HUES6 (cell line): Measurements from ENCODE around the gene TUBGCP4.
A peak's percentile ranks its signal among the peaks of the same experiment; 100 is the strongest.

ENCODE experiments used
- H3K27ac ChIP-seq: 2 replicates; pipeline ENCODE4 v1.7.0; 2013; ENCODE audit warnings: low read depth, mild to moderate bottlenecking, low read length, inconsistent platforms
- H3K27me3 ChIP-seq: 2 replicates; pipeline ENCODE4 v1.6.1; 2013; ENCODE audit warnings: low read length; ENCODE audit not compliant: control insufficient read depth, insufficient read depth
- H3K36me3 ChIP-seq: 2 replicates; pipeline ENCODE4 v1.6.1; 2013; ENCODE audit warnings: low read length; ENCODE audit not compliant: control insufficient read depth, insufficient read depth
- H3K4me1 ChIP-seq: 2 replicates; pipeline ENCODE4 v1.6.1; 2013; ENCODE audit warnings: low read length; ENCODE audit not compliant: control insufficient read depth, insufficient read depth
- H3K4me3 ChIP-seq: 2 replicates; pipeline ENCODE4 v1.5.1; 2013; ENCODE audit warnings: low read depth, low read length
- H3K9ac ChIP-seq: one replicate; pipeline ENCODE4 v1.6.1; 2013; ENCODE audit warnings: mild to moderate bottlenecking, low read length
- H3K9me3 ChIP-seq: 2 replicates; pipeline ENCODE4 v1.6.1; 2013; ENCODE audit warnings: low read depth, low read length; ENCODE audit not compliant: control insufficient read depth, insufficient read depth

TUBGCP4 gene

GRCh38 chr15:43406189-43406588 is 35.3 kb downstream of the TUBGCP4 start:
- no peak overlapping the region for H3K4me3 ChIP-seq
- no peak overlapping the region for H3K9ac ChIP-seq
- no peaks in the 10 kb centered on the region for H3K9me3 ChIP-seq
- no peaks in the 10 kb centered on the region for H3K4me1 ChIP-seq
- no peaks in the 10 kb centered on the region for H3K27me3 ChIP-seq
- H3K36me3 ChIP-seq: peaks cover 90% of the 10 kb centered on the region
- H3K27ac ChIP-seq: no peak overlapping the region

GRCh38 chr15:43406808-43407207 is 35.9 kb downstream of the TUBGCP4 start:
- no peaks in the 10 kb centered on the region for H3K27me3 ChIP-seq
- H3K27ac ChIP-seq: no peak overlapping the region
- H3K4me1 ChIP-seq: no peaks in the 10 kb centered on the region
- peaks cover 88% of the 10 kb centered on the region for H3K36me3 ChIP-seq
- no peak overlapping the region for H3K4me3 ChIP-seq
- H3K9me3 ChIP-seq: no peaks in the 10 kb centered on the region
- H3K9ac ChIP-seq: no peak overlapping the region

GRCh38 chr15:43408789-43409188 is 37.9 kb downstream of the TUBGCP4 start:
- no peak overlapping the region for H3K9ac ChIP-seq
- no peak overlapping the region for H3K27ac ChIP-seq
- no peaks in the 10 kb centered on the region for H3K27me3 ChIP-seq
- no peak overlapping the region for H3K4me3 ChIP-seq
- no peaks in the 10 kb centered on the region for H3K4me1 ChIP-seq
- H3K36me3 ChIP-seq: peaks cover 90% of the 10 kb centered on the region
- H3K9me3 ChIP-seq: no peaks in the 10 kb centered on the region

DNA sequence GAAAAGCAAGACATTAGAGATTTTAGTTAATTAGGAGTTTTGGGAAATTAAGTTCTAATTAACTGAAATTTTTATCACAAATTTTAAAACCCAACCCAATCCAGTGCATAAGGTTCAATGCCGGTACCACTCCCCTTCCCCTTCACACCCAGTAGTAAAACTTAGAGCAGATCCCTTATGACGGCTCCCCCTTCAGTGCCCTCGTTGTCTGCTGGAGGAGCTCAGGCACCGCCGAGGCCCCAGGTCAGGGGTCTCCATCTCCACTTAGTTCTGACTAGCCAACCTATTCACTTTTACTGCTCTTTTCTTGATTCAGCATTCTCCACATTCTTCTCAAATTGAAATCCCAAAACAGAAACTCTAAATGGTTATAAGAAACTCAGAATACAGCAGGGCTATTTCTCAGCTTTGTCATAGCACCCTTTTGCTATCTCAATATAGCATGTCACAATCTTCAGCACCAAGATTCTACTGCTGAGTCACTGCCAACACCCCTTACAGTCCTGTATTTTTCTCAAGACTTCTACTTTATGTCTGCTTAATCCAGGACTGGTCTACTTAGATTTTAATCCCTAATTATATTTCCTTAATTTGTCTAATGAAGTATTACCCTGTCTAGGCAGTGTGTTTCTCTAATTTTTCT is 39.8 kb downstream of the TUBGCP4 start:
- Histone ChIP-seq H3K4me1 (no peaks in the 10 kb centered on the region), H3K27me3 (no peaks in the 10 kb centered on the region), H3K36me3 (peaks cover 90% of the 10 kb centered on the region), H3K27ac (no peak overlapping the region), H3K9ac (no peak overlapping the region), H3K4me3 (no peak overlapping the region), H3K9me3 (no peaks in the 10 kb centered on the region)

- Histone ChIP-seq H3K27me3 (no peaks in the 10 kb centered on the region), H3K9ac (no peak overlapping the region), H3K36me3 (peaks cover 90% of the 10 kb centered on the region), H3K27ac (no peak overlapping the region), H3K4me3 (no peak overlapping the region), H3K9me3 (no peaks in the 10 kb centered on the region), H3K4me1 (no peaks in the 10 kb centered on the region)
These were observed 41.2 kb downstream of the TUBGCP4 start for GRCh38 chr15:43412096-43412495.

DNA sequence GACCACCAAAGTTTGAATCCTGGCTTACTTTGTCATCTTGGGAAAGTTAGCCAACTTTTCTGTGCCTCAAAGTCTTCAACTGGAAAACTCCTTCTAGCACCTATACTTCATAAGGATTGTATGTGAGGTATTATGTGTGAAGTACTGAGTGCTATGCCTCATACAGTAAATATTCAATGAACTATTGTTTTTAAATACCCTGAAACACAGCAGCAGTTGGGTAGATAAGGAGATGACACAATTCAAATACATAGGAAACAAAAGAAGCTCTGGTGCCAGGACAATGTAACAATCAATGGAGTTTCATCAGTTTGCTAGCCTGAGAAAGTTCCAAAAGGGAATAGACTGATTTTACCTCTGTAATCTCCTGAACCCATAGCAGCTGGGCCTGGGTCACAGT is 43.3 kb downstream of the TUBGCP4 start:
- H3K27me3 ChIP-seq: no peaks in the 10 kb centered on the region
- H3K4me1 ChIP-seq: no peaks in the 10 kb centered on the region
- H3K9me3 ChIP-seq: no peaks in the 10 kb centered on the region
- peaks cover 88% of the 10 kb centered on the region for H3K36me3 ChIP-seq
- H3K4me3 ChIP-seq: no peak overlapping the region
- no peak overlapping the region for H3K27ac ChIP-seq
- no peak overlapping the region for H3K9ac ChIP-seq

GRCh38 chr15:43420435-43420834 is 49.5 kb downstream of the TUBGCP4 start:
- Histone ChIP-seq H3K27ac (no peak overlapping the region), H3K36me3 (peaks cover 95% of the 10 kb centered on the region), H3K4me3 (no peak overlapping the region), H3K9me3 (no peaks in the 10 kb centered on the region), H3K4me1 (no peaks in the 10 kb centered on the region), H3K9ac (no peak overlapping the region), H3K27me3 (no peaks in the 10 kb centered on the region)

- H3K4me3 ChIP-seq: no peak overlapping the region
- H3K9ac ChIP-seq: no peak overlapping the region
- H3K27me3 ChIP-seq: no peaks in the 10 kb centered on the region
- no peaks in the 10 kb centered on the region for H3K4me1 ChIP-seq
- peaks cover 93% of the 10 kb centered on the region for H3K36me3 ChIP-seq
- no peak overlapping the region for H3K27ac ChIP-seq
- no peaks in the 10 kb centered on the region for H3K9me3 ChIP-seq
These were observed 50.0 kb downstream of the TUBGCP4 start for GRCh38 chr15:43420876-43421275.

DNA sequence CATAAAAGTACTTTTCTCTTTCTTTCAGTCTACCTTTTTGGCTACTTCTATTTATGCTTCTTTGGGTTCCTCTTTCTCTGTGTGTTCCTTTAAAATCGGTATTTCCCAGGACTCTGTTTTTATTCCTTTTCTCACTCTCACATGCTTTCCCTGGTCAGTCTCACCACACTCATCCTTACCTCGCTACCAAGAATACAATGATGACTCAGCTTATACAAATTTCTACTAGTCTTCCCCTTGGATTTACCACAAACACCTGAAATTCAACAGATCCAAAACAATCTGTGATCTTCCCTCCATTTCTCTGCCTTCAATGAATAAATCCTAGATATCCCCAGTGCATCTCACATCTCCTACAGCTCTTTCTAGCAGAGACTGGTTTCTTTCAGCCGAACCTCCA is 52.9 kb downstream of the TUBGCP4 start:
- Histone ChIP-seq H3K36me3 (peaks cover 85% of the 10 kb centered on the region), H3K4me3 (no peak overlapping the region), H3K4me1 (no peaks in the 10 kb centered on the region), H3K9me3 (no peaks in the 10 kb centered on the region), H3K27ac (0 out of 2 replicates have a peak overlapping the region, but pooled peaks have one; percentile 14), H3K27me3 (no peaks in the 10 kb centered on the region), H3K9ac (no peak overlapping the region)

DNA sequence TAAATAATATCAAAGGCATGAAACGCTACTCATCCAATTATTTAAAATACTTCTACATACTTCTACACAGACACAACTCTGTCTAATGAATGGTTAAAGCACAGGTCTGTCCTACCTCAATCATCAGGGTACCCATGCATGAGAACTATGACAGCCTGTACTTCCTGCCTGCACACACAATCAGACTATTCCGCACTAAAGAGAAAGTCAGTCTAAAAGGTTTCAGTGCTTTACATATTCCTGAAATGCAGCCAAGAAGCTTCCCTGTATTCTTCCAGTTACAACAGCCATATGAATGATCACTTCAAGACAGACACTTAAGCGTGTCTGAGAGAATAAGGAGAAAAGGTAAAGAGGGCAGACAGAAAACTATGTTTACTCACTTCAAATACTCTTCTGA is 58.8 kb downstream of the TUBGCP4 start:
- no peak overlapping the region for H3K27ac ChIP-seq

GRCh38 chr15:43433165-43433564 is 62.3 kb downstream of the TUBGCP4 start:
- Histone ChIP-seq H3K36me3 (peaks cover 89% of the 10 kb centered on the region), H3K9me3 (no peaks in the 10 kb centered on the region), H3K27ac (no peak overlapping the region), H3K27me3 (no peaks in the 10 kb centered on the region), H3K4me3 (no peak overlapping the region), H3K4me1 (no peaks in the 10 kb centered on the region), H3K9ac (no peak overlapping the region)

More for the DNA sequence above, 58.8 kb downstream of the TUBGCP4 start:
- H3K9me3 ChIP-seq: no peaks in the 10 kb centered on the region
- H3K4me1 ChIP-seq: no peaks in the 10 kb centered on the region
- peaks cover 84% of the 10 kb centered on the region for H3K36me3 ChIP-seq
- no peak overlapping the region for H3K9ac ChIP-seq
- no peak overlapping the region for H3K4me3 ChIP-seq
- H3K27me3 ChIP-seq: no peaks in the 10 kb centered on the region
